Measurements from ENCODE around the gene BLOC1S5. TPM values are rescaled to one million over a fixed set of nuclear protein-coding genes. Genes with fewer than 3 reads are reported as not detected.

The BLOC1S5 gene
- total RNA-seq (2014; rRNA removed; shearing (Covaris generic)): 14.3 and 17.2 TPM in 2 replicates

- DNase-seq (ENCODE audit: low read depth): peak; percentile 98
These were observed at the start of gene BLOC1S5 for GRCh38 chr6:8063761-8064637. Gene BLOC1S5, minus strand, starts transcription at chr6:8064389. Its CDS starts 13 bp downstream, at chr6:8064376.

- no peak for DNase-seq (ENCODE audit: low read depth)
These were observed 49.0 kb upstream of the BLOC1S5 start for GRCh38 chr6:8113131-8113654.

- DNase-seq (ENCODE audit: low read depth): no peak
These were observed 46.5 kb upstream of the BLOC1S5 start for GRCh38 chr6:8110725-8111124.

GRCh38 chr6:8110117-8110721, 46.0 kb upstream of the BLOC1S5 start:
- no peak for DNase-seq (ENCODE audit: low read depth)

GRCh38 chr6:8108759-8109539, 44.8 kb upstream of the BLOC1S5 start:
- no peak for DNase-seq (ENCODE audit: low read depth)

- DNase-seq (ENCODE audit: low read depth): peak; percentile 91
These were observed 44.0 kb upstream of the BLOC1S5 start for GRCh38 chr6:8108031-8108660.

- DNase-seq (ENCODE audit: low read depth): no peak
These were observed 41.6 kb upstream of the BLOC1S5 start for GRCh38 chr6:8105791-8106190.

GRCh38 chr6:8103726-8104125, 39.5 kb upstream of the BLOC1S5 start:
- DNase-seq (ENCODE audit: low read depth): no peak

GRCh38 chr6:8102122-8102958, 38.2 kb upstream of the BLOC1S5 start, which contains the start of gene EEF1E1:
Gene EEF1E1, minus strand, starts transcription at chr6:8102548. Its CDS starts 27 bp downstream, at chr6:8102521.
- DNase-seq (ENCODE audit: low read depth): peak; percentile 98

- no peak for DNase-seq (ENCODE audit: low read depth)
These were observed 36.1 kb upstream of the BLOC1S5 start for GRCh38 chr6:8100159-8100854.

- DNase-seq (ENCODE audit: low read depth): no peak
These were observed 26.5 kb upstream of the BLOC1S5 start for GRCh38 chr6:8090650-8091049.

GRCh38 chr6:8088886-8089285, 24.7 kb upstream of the BLOC1S5 start:
- DNase-seq (ENCODE audit: low read depth): no peak

- DNase-seq (ENCODE audit: low read depth): no peak
These were observed 23.9 kb upstream of the BLOC1S5 start for GRCh38 chr6:8087870-8088754.

GRCh38 chr6:8086755-8087306, 22.6 kb upstream of the BLOC1S5 start:
- DNase-seq (ENCODE audit: low read depth): no peak

- DNase-seq (ENCODE audit: low read depth): peak; percentile 98
These were observed 20.9 kb upstream of the BLOC1S5 start for GRCh38 chr6:8085053-8085511.

- peak; percentile 39 for DNase-seq (ENCODE audit: low read depth)
These were observed 20.4 kb upstream of the BLOC1S5 start for GRCh38 chr6:8084586-8084985.

- peak; percentile 79 for DNase-seq (ENCODE audit: low read depth)
These were observed 19.0 kb upstream of the BLOC1S5 start for GRCh38 chr6:8082954-8083858.
